Measurements from ENCODE around the gene BUD23. TPM values are rescaled to one million over a fixed set of nuclear protein-coding genes. Genes with fewer than 3 reads are reported as not detected.

Gene BUD23
- total and polyA plus RNA-seq, 9 of the 15 experiments (the other 6 are each of a cell fraction or from before 2014, with no cell fraction given) = 79.5 to 270 (median 150) TPM

GRCh38 chr7:73701357-73701995 is 18.1 kb downstream of the BUD23 start (continued):
- TF ChIP-seq E4F1 (CRISPR knock-in tag; IDR thresholded peaks at IDR 0.05; ENCODE audit: borderline replicate concordance) (no peak), CHD2 (IDR thresholded peaks at IDR 0.05; ENCODE audit: low read depth, low read length) (no peak), ZFP36 (IDR thresholded peaks at IDR 0.05; ENCODE audit: low read depth, low read length, partially characterized antibody) (peak; percentile 13), NFRKB (IDR thresholded peaks at IDR 0.05; ENCODE audit: low read depth) (no peak), ATF7 (IDR thresholded peaks at IDR 0.05) (peak; percentile 50), HNRNPK (IDR thresholded peaks at IDR 0.05; ENCODE audit: low read depth, low read length, poor library complexity, severe bottlenecking) (no peak), KLF16 (IDR thresholded peaks at IDR 0.05) (0 out of 2 replicates have a peak, but pooled peaks have one; percentile 18), ZNF436 (CRISPR knock-in tag; IDR thresholded peaks at IDR 0.05) (no peak), SRSF3 (IDR thresholded peaks at IDR 0.05; ENCODE audit: insufficient read depth, low read length) (no peak), PCBP1 (IDR thresholded peaks at IDR 0.05; ENCODE audit: low read depth, low read length, poor library complexity, severe bottlenecking) (no peak), RCOR1 (IDR thresholded peaks at IDR 0.05; ENCODE audit: borderline replicate concordance in 1 of 2, low read depth in 2 of 2, low read length in 2 of 2) (no peak), ZNF23 (CRISPR knock-in tag; IDR thresholded peaks at IDR 0.05) (no peak), NCOA2 (IDR thresholded peaks at IDR 0.05; ENCODE audit: partially characterized antibody in 2 of 2) (no peak), TEAD1 (CRISPR knock-in tag; IDR thresholded peaks at IDR 0.05) (0 out of 4 replicates have a peak, but pooled peaks of 1 of the 2 experiments have one; percentile 27), ZNF589 (CRISPR knock-in tag; IDR thresholded peaks at IDR 0.05; ENCODE audit: low read depth) (no peak), FOXK2 (conservative IDR thresholded peaks at IDR 0.05 in 1 of 2, IDR thresholded peaks at IDR 0.05 in 1 of 2; ENCODE audit: low read depth in 2 of 2) (peak in 1 of 2 experiments; percentile 37; a peak in 1 of 4 replicates)
- TF ChIP-seq, protein P1, sequence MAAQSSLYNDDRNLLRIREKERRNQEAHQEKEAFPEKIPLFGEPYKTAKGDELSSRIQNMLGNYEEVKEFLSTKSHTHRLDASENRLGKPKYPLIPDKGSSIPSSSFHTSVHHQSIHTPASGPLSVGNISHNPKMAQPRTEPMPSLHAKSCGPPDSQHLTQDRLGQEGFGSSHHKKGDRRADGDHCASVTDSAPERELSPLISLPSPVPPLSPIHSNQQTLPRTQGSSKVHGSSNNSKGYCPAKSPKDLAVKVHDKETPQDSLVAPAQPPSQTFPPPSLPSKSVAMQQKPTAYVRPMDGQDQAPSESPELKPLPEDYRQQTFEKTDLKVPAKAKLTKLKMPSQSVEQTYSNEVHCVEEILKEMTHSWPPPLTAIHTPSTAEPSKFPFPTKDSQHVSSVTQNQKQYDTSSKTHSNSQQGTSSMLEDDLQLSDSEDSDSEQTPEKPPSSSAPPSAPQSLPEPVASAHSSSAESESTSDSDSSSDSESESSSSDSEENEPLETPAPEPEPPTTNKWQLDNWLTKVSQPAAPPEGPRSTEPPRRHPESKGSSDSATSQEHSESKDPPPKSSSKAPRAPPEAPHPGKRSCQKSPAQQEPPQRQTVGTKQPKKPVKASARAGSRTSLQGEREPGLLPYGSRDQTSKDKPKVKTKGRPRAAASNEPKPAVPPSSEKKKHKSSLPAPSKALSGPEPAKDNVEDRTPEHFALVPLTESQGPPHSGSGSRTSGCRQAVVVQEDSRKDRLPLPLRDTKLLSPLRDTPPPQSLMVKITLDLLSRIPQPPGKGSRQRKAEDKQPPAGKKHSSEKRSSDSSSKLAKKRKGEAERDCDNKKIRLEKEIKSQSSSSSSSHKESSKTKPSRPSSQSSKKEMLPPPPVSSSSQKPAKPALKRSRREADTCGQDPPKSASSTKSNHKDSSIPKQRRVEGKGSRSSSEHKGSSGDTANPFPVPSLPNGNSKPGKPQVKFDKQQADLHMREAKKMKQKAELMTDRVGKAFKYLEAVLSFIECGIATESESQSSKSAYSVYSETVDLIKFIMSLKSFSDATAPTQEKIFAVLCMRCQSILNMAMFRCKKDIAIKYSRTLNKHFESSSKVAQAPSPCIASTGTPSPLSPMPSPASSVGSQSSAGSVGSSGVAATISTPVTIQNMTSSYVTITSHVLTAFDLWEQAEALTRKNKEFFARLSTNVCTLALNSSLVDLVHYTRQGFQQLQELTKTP (IDR thresholded peaks at IDR 0.05; ENCODE audit: low read depth in 1 of 2, partially characterized antibody in 2 of 2) = peak in 1 of 2 experiments; percentile 53
- TF ChIP-seq, protein P2, sequence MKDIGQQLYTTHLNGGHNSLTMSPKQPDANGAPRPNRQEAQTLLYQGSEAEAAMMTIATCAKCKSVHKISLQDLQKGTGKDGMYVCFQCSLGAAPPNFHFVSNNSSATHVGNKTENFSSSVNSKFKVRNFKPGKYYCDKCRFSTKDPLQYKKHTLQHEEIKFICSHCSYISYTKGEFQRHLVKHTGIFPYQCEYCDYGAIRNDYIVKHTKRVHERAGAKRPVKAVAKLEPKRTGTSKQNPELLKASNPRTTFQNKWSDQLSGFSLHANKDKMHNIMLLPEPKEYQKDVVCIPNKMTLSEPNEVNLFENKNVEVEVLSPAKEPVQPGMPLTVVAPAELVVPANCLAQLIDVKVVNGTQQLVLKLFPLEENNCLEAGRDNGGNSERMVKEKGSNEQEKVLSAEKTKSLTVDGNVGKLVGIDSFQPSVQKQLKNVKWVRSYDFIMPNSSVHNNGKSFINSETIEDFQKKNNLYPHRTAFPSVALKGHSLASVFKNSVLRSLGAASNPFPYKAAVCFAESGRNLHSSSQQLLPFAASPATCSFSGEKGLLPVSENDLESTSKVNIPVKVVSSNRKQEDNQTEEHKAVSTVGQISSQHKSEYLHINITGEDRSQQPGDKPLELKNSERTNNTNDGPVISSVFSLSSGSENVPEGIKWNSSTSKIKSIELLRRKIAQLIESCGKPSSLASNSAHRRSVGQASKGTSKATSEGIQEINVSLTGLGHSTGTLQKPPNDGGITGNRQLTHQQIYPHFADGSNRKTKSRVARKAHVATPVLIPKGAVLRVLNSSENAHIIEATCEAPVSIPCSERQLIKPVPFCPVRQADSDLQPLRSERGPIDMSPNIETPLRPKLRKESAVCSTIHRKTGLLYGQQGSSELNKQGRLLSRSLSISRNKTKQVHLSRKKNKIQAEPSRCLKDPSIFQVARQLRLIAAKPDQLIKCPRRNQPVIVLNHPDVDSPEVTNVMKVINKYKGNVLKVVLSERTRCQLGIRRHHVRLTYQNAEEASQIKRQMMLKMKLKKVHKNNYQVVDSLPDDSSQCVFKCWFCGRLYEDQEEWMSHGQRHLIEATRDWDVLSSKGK (CRISPR knock-in tag; IDR thresholded peaks at IDR 0.05) = no peak
